Measurements from ENCODE around the gene NRARP. TPM values are rescaled to one million over a fixed set of nuclear protein-coding genes. Genes with fewer than 3 reads are reported as not detected.
A peak's percentile ranks its signal among the peaks of the same experiment; 100 is the strongest.

The NRARP gene
- polyA plus RNA-seq, 1 donor: 3.9 TPM

GRCh38 chr9:137297966-137298365 lies 4.1 kb downstream of the NRARP start:
- DNase-seq: no peak

GRCh38 chr9:137296670-137297664 lies 5.1 kb downstream of the NRARP start:
- DNase-seq: no peak

- DNase-seq: no peak
Measured at GRCh38 chr9:137295849-137296669, 6.0 kb downstream of the NRARP start.

- DNase-seq: no peak
Measured at GRCh38 chr9:137295238-137295811, 6.7 kb downstream of the NRARP start.

- DNase-seq: no peak
Measured at GRCh38 chr9:137294681-137295237, 7.3 kb downstream of the NRARP start.

GRCh38 chr9:137294091-137294680 lies 7.9 kb downstream of the NRARP start:
- no peak for DNase-seq

- DNase-seq: no peak
Measured at GRCh38 chr9:137293482-137294090, 8.5 kb downstream of the NRARP start.

GRCh38 chr9:137293094-137293481 lies 9.0 kb downstream of the NRARP start:
- DNase-seq: no peak

GRCh38 chr9:137286975-137287383 lies 15.1 kb downstream of the NRARP start:
- DNase-seq: no peak

- DNase-seq: no peak
Measured at GRCh38 chr9:137281345-137282116, 20.5 kb downstream of the NRARP start.

GRCh38 chr9:137280474-137281344 lies 21.4 kb downstream of the NRARP start:
- DNase-seq: no peak

GRCh38 chr9:137279741-137280473 lies 22.2 kb downstream of the NRARP start:
- DNase-seq: no peak

- DNase-seq: no peak
Measured at GRCh38 chr9:137278721-137279711, 23.1 kb downstream of the NRARP start.

GRCh38 chr9:137278061-137278701 lies 23.9 kb downstream of the NRARP start:
- no peak for DNase-seq

GRCh38 chr9:137277329-137278041 lies 24.6 kb downstream of the NRARP start, which contains the start of gene TOR4A:
TOR4A (plus strand) TSS chr9:137277726; CDS start chr9:137278690, 964 bp downstream.
- peak; percentile 69 for DNase-seq

All from hindlimb muscle (tissue), 1 donor.